AG09319 (cell line): ENCODE measurements around the gene SH2B3.
A peak's percentile ranks its signal among the peaks of the same experiment; 100 is the strongest.

Source experiments
- DNase-seq: peaks from one replicate; pipeline ENCODE4 v3.0.0-alpha.2; 2010; ENCODE audit warnings: low read depth; ENCODE audit errors: extremely low read depth
- CTCF ChIP-seq: IDR thresholded peaks from 2 replicates; pipeline ENCODE4 v1.5.1; 2011; ENCODE audit warnings: low read depth, mild to moderate bottlenecking, inconsistent platforms, low read length, moderate library complexity

Gene SH2B3

GRCh38 chr12:111362687-111363475, 42.8 kb upstream of the SH2B3 start:
- TF ChIP-seq CTCF = no peak

GRCh38 chr12:111363578-111363977, 42.1 kb upstream of the SH2B3 start:
- no peak for DNase-seq
- TF ChIP-seq CTCF = no peak

More at GRCh38 chr12:111362687-111363475, 42.8 kb upstream of the SH2B3 start:
- DNase-seq = no peak

- DNase-seq = no peak
These were observed 39.6 kb upstream of the SH2B3 start for GRCh38 chr12:111366075-111366474.

GRCh38 chr12:111366583-111366982, 39.1 kb upstream of the SH2B3 start:
- no peak for DNase-seq
- no peak for TF ChIP-seq CTCF

More at GRCh38 chr12:111366075-111366474, 39.6 kb upstream of the SH2B3 start:
- TF ChIP-seq CTCF = no peak

GRCh38 chr12:111367661-111368221, 38.0 kb upstream of the SH2B3 start:
- TF ChIP-seq CTCF = no peak
- DNase-seq = no peak

- DNase-seq = no peak
- TF ChIP-seq CTCF = no peak
These were observed 37.4 kb upstream of the SH2B3 start for GRCh38 chr12:111368291-111368787.

GRCh38 chr12:111368788-111369495, 36.8 kb upstream of the SH2B3 start, which contains the start of gene PHETA1:
Gene PHETA1 (minus strand): TSS chr12:111369095. CDS start chr12:111363427, 5,668 bp downstream.
- DNase-seq = peak; percentile 69
- TF ChIP-seq CTCF = no peak
